Astrocyte (in vitro differentiated cells and primary cell): ENCODE measurements around the gene HIF1AN.

Experiments used
- CTCF ChIP-seq: IDR thresholded peaks from 2 replicates; pipeline ENCODE4 v1.5.1; 2011; ENCODE audit warnings: low read depth, mild to moderate bottlenecking, inconsistent platforms, low read length, moderate library complexity; ENCODE audit not compliant: insufficient read depth
- EZH2 ChIP-seq: IDR thresholded peaks from 2 replicates; pipeline ENCODE4 v1.6.1; 2012; ENCODE audit warnings: mild to moderate bottlenecking, low read length, inconsistent platforms; ENCODE audit not compliant: insufficient read depth

DNA sequence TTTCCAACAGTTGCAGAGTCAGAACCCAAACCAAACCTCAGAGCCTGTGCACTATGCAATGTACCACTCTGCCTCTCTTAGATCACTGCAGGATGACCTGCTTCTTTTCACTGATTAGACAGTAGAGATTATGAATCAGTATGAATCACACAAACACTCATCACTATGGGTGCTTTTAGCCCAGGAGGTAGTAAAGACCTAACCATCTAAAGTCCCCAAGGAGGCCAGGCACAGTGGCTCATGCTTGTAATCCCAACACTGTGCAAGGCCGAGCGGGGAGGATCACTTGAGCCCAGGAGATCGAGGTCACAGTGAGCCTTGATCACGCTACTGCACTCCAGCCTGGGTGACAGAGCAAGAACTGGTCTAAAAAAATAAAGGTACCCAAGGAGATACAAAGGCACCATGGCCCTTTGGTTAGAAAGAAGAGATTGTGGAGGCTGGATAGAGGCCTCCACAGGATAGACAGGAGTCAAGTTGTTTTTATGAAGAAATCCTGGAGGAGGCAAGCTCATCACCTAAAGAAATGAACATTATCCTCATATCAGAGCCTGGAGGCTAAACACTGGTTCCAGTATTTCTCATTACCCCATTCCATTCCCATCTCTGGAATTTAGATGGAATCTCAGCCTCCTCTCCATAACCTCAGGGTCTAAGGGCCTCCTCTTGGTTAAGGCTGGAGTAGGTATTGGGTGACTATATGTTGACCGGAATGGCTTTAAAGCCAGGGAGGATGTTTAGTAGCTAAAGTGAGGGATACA, 29.0 kb upstream of the HIF1AN start:
- no peak for TF ChIP-seq EZH2
- TF ChIP-seq CTCF: no peak
